Neural crest cell (in vitro differentiated cells): ENCODE results near the gene PXT1. TPM values are rescaled to one million over a fixed set of nuclear protein-coding genes. Genes with fewer than 3 reads are reported as not detected.
A peak's percentile ranks its signal among the peaks of the same experiment; 100 is the strongest.

ENCODE experiments used
- DNase-seq: peaks from one replicate; pipeline ENCODE4 v3.0.0; 2021; ENCODE audit warnings: low read depth, mixed read lengths, low spot score
- H3K27ac Mint-ChIP-seq: one replicate; pipeline ENCODE4 v1.8.0; 2021; ENCODE audit warnings: mild to moderate bottlenecking, mixed read lengths; ENCODE audit not compliant: unreplicated experiment
- H3K27me3 Mint-ChIP-seq: 2 replicates; pipeline ENCODE4 v1.8.0; 2021; ENCODE audit warnings: low read depth, mild to moderate bottlenecking, mixed read lengths
- H3K36me3 Mint-ChIP-seq: 2 replicates; pipeline ENCODE4 v1.8.0; 2021; ENCODE audit warnings: low read depth, mild to moderate bottlenecking, mixed read lengths
- H3K4me1 Mint-ChIP-seq: 2 replicates; pipeline ENCODE4 v1.8.0; 2021; ENCODE audit warnings: mixed read lengths
- H3K4me3 Mint-ChIP-seq: one replicate; pipeline ENCODE4 v1.8.0; 2021; ENCODE audit warnings: mild to moderate bottlenecking, mixed read lengths
- H3K9me3 Mint-ChIP-seq: 2 replicates; pipeline ENCODE4 v1.8.0; 2021; ENCODE audit warnings: mixed read lengths
- total RNA-seq: library from RNA; stranded (reverse); gene quantifications from 2 replicates; pipeline ENCODE4 v1.2.1, GENCODE V29; 2021
- TF ChIP-seq, protein P1 (sequence below): fragments of 200-600 bp; sonication (generic); conservative IDR thresholded peaks from 2 replicates; pipeline ENCODE4 v1.5.0; 2021; ENCODE audit warnings: antibody characterized with exemption, mild to moderate bottlenecking

Gene PXT1
- total RNA-seq, 1 donor from 2014 or later: 0.14 TPM

DNA sequence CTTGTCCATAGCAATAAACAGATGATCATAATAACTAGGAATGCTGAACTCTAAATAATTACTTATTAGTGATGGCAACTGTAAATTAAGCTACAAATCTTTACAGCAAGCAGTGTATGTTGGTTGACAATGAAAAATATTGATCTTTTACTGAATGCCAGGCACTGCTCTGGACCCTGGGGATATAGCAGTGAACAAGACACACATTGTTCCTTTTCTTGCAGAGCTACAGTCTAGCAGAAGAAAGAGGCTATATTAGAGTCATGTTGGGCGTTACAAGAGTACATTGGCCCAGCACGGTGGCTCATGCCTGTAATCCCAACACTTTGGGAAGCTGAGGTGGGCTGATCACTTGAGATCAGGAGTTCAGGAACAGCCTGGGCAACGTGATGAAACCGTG, 11.5 kb downstream of the PXT1 start:
- Mint-ChIP-seq H3K27ac (no peak overlapping the region), H3K4me1 (peaks cover 17% of the 10 kb centered on the region), H3K4me3 (no peak overlapping the region), H3K27me3 (no peaks in the 10 kb centered on the region), H3K9me3 (no peaks in the 10 kb centered on the region), H3K36me3 (no peaks in the 10 kb centered on the region)
- DNase-seq: no peak
- TF ChIP-seq, protein P1, sequence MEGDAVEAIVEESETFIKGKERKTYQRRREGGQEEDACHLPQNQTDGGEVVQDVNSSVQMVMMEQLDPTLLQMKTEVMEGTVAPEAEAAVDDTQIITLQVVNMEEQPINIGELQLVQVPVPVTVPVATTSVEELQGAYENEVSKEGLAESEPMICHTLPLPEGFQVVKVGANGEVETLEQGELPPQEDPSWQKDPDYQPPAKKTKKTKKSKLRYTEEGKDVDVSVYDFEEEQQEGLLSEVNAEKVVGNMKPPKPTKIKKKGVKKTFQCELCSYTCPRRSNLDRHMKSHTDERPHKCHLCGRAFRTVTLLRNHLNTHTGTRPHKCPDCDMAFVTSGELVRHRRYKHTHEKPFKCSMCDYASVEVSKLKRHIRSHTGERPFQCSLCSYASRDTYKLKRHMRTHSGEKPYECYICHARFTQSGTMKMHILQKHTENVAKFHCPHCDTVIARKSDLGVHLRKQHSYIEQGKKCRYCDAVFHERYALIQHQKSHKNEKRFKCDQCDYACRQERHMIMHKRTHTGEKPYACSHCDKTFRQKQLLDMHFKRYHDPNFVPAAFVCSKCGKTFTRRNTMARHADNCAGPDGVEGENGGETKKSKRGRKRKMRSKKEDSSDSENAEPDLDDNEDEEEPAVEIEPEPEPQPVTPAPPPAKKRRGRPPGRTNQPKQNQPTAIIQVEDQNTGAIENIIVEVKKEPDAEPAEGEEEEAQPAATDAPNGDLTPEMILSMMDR: no peak

DNA sequence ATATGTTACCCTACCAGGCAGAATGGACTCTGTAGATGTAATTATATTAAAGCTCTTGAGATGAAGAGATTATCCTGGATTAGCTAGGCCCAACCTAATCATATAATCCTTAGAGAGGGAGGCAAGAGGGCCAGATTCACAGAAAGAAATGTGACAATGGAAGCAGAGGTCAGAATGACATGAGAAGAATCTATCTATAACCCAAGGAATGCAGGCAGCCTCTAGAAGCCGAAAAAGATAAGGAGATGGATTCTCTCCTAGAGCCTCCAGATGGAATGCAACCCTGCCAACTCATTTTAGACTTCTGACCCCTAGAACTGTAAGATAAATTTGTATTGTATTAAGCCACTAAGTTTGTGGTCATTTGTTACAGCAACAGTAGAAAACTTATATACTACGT, 12.3 kb downstream of the PXT1 start:
- H3K4me3 Mint-ChIP-seq: no peak overlapping the region
- H3K27me3 Mint-ChIP-seq: no peaks in the 10 kb centered on the region
- no peaks in the 10 kb centered on the region for H3K9me3 Mint-ChIP-seq
- no peaks in the 10 kb centered on the region for H3K36me3 Mint-ChIP-seq
- H3K4me1 Mint-ChIP-seq: peaks cover 16% of the 10 kb centered on the region
- TF ChIP-seq, protein P1: no peak
- no peak overlapping the region for H3K27ac Mint-ChIP-seq
- DNase-seq: no peak

DNA sequence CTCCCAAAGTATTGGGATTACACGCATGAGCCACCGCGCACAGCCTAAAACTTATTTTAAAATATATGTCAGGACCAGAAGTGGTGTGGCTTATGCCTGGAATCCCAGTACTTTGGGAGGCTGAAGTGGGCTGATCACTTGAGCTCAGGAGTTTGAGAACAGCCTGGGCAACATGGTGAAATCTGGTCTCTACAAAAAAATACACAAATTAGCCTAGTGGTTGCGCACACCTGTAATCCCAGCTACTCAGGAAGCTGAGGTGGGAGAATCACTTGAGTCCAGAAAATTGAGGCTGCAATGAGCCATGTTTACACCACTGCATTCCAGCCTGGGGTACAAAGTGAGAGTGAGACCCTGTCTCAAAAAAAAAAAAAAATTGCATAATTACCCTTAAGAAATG, 13.7 kb downstream of the PXT1 start:
- H3K9me3 Mint-ChIP-seq: no peaks in the 10 kb centered on the region
- H3K27me3 Mint-ChIP-seq: no peaks in the 10 kb centered on the region
- peaks cover 14% of the 10 kb centered on the region for H3K4me1 Mint-ChIP-seq
- H3K27ac Mint-ChIP-seq: no peak overlapping the region
- no peaks in the 10 kb centered on the region for H3K36me3 Mint-ChIP-seq
- TF ChIP-seq, protein P1: no peak
- H3K4me3 Mint-ChIP-seq: no peak overlapping the region
- DNase-seq: no peak

DNA sequence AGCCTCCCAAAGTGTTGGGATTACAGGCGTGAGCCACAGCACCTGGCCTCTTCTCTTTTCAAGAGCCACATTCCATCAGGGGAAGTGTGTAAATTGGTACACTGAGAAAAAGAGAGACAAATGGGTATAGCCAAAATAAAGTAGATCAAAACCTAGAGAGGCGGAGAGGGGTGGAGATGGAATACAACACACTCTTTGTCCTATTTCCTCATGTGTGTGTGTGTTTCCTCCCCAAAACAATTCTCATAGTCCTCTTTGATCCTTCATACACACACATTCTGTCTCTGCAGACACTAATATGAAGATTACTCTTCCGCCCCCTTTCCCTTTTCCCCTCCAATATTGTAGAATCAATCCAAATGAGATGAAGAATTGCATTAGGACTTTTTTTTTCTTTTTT, 16.0 kb downstream of the PXT1 start:
- Mint-ChIP-seq H3K27ac (no peak overlapping the region), H3K36me3 (no peaks in the 10 kb centered on the region), H3K4me3 (peak overlapping the region; percentile 21), H3K27me3 (no peaks in the 10 kb centered on the region), H3K9me3 (no peaks in the 10 kb centered on the region), H3K4me1 (peaks cover 22% of the 10 kb centered on the region)
- no peak for DNase-seq
- TF ChIP-seq, protein P1: no peak

DNA sequence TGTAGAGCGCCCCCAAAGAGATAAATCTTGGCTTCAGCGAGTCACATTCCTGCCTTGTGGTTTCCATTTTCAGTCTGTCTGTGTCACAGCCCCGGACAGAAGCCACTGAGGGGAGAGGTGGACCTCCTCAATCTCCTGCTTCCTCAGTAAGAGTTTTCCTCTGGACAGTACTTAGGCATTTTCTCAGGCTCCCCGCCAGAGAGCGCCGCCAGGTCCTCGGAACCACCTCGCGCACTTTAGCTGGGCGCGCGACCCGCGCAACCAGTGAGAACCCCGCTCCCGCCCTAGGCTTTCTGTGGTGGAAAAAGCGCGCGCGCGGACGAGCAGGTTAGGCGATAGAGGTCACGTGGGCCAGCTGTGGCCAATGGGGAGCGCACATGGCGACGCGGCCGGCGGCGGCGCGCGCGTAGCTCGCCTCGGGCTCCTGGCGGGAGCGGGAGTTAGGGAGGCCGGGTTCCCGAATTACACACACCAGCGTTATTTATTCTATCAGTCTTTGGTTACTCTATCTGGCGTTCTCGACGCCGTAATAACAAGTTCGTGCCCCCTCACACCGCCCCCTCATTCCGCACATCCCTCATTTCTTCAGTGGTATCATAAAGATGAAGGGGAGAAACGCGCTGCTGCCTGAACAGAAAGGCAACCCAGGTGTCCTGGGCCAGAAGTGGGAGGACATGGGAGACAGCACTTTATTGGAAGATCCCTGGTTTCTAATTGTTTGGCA, 19.4 kb downstream of the PXT1 start:
- Mint-ChIP-seq H3K27ac (peak overlapping the region; percentile 91), H3K9me3 (no peaks in the 10 kb centered on the region), H3K4me3 (peak overlapping the region; percentile 87), H3K4me1 (peaks cover 13% of the 10 kb centered on the region), H3K27me3 (no peaks in the 10 kb centered on the region), H3K36me3 (no peaks in the 10 kb centered on the region)
- DNase-seq: peak; percentile 98
- TF ChIP-seq, protein P1: peak; percentile 70
